ENCODE data around the gene TBC1D24. TPM values are rescaled to one million over a fixed set of nuclear protein-coding genes. Genes with fewer than 3 reads are reported as not detected.
A peak's percentile ranks its signal among the peaks of the same experiment; 100 is the strongest.
"Not testable (repeated sequence)": the region's sequence is repeated elsewhere in the genome, so short reads cannot be mapped to it uniquely, and the experiment has no call there.

Gene TBC1D24
- total and polyA plus RNA-seq, 4 donors = 0.38 to 15.6 (median 5.0) TPM

- DNase-seq (peak in 1 of 2 donors; percentile 60), ATAC-seq (ENCODE audit: low FRiP score) (peak; percentile 63)
- Histone ChIP-seq H3K36me3 (ENCODE audit: control insufficient read depth in 1 of 2, insufficient read depth in 2 of 2, low read length in 1 of 2) (no peaks in the 10 kb centered on the region), H3K9me3 (ENCODE audit: control insufficient read depth, low read length) (no peaks in the 10 kb centered on the region), H3K4me3 (ENCODE audit: low read length in 2 of 2) (peak overlapping the region; percentile 32 to 69), H3K27ac (ENCODE audit: low read depth in 1 of 2, low read length in 2 of 2) (no peak overlapping the region), H3K27me3 (ENCODE audit: control insufficient read depth in 1 of 2, insufficient read depth in 2 of 2, low read length in 1 of 2) (no peaks in the 10 kb centered on the region), H3K4me1 (ENCODE audit: control insufficient read depth in 1 of 2, insufficient read depth in 2 of 2, low read length in 2 of 2) (no peaks in the 10 kb centered on the region)
- intact Hi-C loops (cut with DNase I) = no loop called here
- WGBS, 2 donors = 0 to 1% methylated on average over 54 to 100 of the region's 100 CpGs
Measured at GRCh38 chr16:2473999-2474876, 689 bp upstream of the TBC1D24 start.

GRCh38 chr16:2475413-2476344 is 752 bp downstream of the TBC1D24 start:
- DNase-seq (no peak), ATAC-seq (ENCODE audit: low FRiP score) (no peak)
- Histone ChIP-seq H3K27me3 (ENCODE audit: control insufficient read depth in 1 of 2, insufficient read depth in 2 of 2, low read length in 1 of 2) (no peaks in the 10 kb centered on the region), H3K4me1 (ENCODE audit: control insufficient read depth in 1 of 2, insufficient read depth in 2 of 2, low read length in 2 of 2) (no peaks in the 10 kb centered on the region), H3K27ac (ENCODE audit: low read depth in 1 of 2, low read length in 2 of 2) (no peak overlapping the region), H3K36me3 (ENCODE audit: control insufficient read depth in 1 of 2, insufficient read depth in 2 of 2, low read length in 1 of 2) (no peaks in the 10 kb centered on the region), H3K9me3 (ENCODE audit: control insufficient read depth, low read length) (no peaks in the 10 kb centered on the region), H3K4me3 (ENCODE audit: low read length in 2 of 2) (peak overlapping the region; percentile 61 to 69)
- WGBS, 2 donors = 13 to 16% methylated on average over 49 to 55 of the region's 55 CpGs
- intact Hi-C loops (cut with DNase I) = no loop called here

GRCh38 chr16:2476345-2476720 is 1.4 kb downstream of the TBC1D24 start:
- intact Hi-C loops (cut with DNase I) = no loop called here
- no peak for ATAC-seq (ENCODE audit: low FRiP score)
- no peak for DNase-seq
- Histone ChIP-seq H3K27ac (ENCODE audit: low read depth in 1 of 2, low read length in 2 of 2) (no peak overlapping the region), H3K27me3 (ENCODE audit: control insufficient read depth in 1 of 2, insufficient read depth in 2 of 2, low read length in 1 of 2) (no peaks in the 10 kb centered on the region), H3K4me1 (ENCODE audit: control insufficient read depth in 1 of 2, insufficient read depth in 2 of 2, low read length in 2 of 2) (no peaks in the 10 kb centered on the region), H3K36me3 (ENCODE audit: control insufficient read depth in 1 of 2, insufficient read depth in 2 of 2, low read length in 1 of 2) (no peaks in the 10 kb centered on the region), H3K4me3 (ENCODE audit: low read length in 2 of 2) (no peak overlapping the region), H3K9me3 (ENCODE audit: control insufficient read depth, low read length) (no peaks in the 10 kb centered on the region)
- WGBS, 2 donors = 94% methylated on average over 9 of the region's 9 CpGs

GRCh38 chr16:2476741-2477140 is 1.8 kb downstream of the TBC1D24 start:
- ATAC-seq (ENCODE audit: low FRiP score) (no peak), DNase-seq (no peak)

GRCh38 chr16:2477327-2477726 is 2.4 kb downstream of the TBC1D24 start:
- Histone ChIP-seq H3K27ac (ENCODE audit: low read depth in 1 of 2, low read length in 2 of 2) (no peak overlapping the region), H3K36me3 (ENCODE audit: control insufficient read depth in 1 of 2, insufficient read depth in 2 of 2, low read length in 1 of 2) (no peaks in the 10 kb centered on the region), H3K4me3 (ENCODE audit: low read length in 2 of 2) (no peak overlapping the region), H3K27me3 (ENCODE audit: control insufficient read depth in 1 of 2, insufficient read depth in 2 of 2, low read length in 1 of 2) (no peaks in the 10 kb centered on the region), H3K9me3 (ENCODE audit: control insufficient read depth, low read length) (no peaks in the 10 kb centered on the region), H3K4me1 (ENCODE audit: control insufficient read depth in 1 of 2, insufficient read depth in 2 of 2, low read length in 2 of 2) (no peaks in the 10 kb centered on the region)
- intact Hi-C loops (cut with DNase I) = no loop called here
- no peak for ATAC-seq (ENCODE audit: low FRiP score)
- WGBS, 2 donors = 95 to 97% methylated on average over 3 of the region's 3 CpGs
- DNase-seq = no peak

More at GRCh38 chr16:2476741-2477140, 1.8 kb downstream of the TBC1D24 start:
- no peaks in the 10 kb centered on the region for H3K36me3 ChIP-seq (ENCODE audit: control insufficient read depth in 1 of 2, insufficient read depth in 2 of 2, low read length in 1 of 2)
- H3K4me3 ChIP-seq (ENCODE audit: low read length in 2 of 2) = no peak overlapping the region
- whole genome bisulfite sequencing, 2 donors = 87 to 91% methylated on average over 3 of the region's 3 CpGs
- no peaks in the 10 kb centered on the region for H3K4me1 ChIP-seq (ENCODE audit: control insufficient read depth in 1 of 2, insufficient read depth in 2 of 2, low read length in 2 of 2)
- no peaks in the 10 kb centered on the region for H3K9me3 ChIP-seq (ENCODE audit: control insufficient read depth, low read length)
- intact Hi-C loops (cut with DNase I) = no loop called here
- H3K27ac ChIP-seq (ENCODE audit: low read depth in 1 of 2, low read length in 2 of 2) = no peak overlapping the region
- no peaks in the 10 kb centered on the region for H3K27me3 ChIP-seq (ENCODE audit: control insufficient read depth in 1 of 2, insufficient read depth in 2 of 2, low read length in 1 of 2)

- no peaks in the 10 kb centered on the region for H3K36me3 ChIP-seq (ENCODE audit: control insufficient read depth in 1 of 2, insufficient read depth in 2 of 2, low read length in 1 of 2)
- WGBS, 2 donors = 25 to 28% methylated on average over 8 of the region's 8 CpGs
- no peak overlapping the region for H3K27ac ChIP-seq (ENCODE audit: low read depth in 1 of 2, low read length in 2 of 2)
- H3K4me3 ChIP-seq (ENCODE audit: low read length in 2 of 2) = no peak overlapping the region
- no peaks in the 10 kb centered on the region for H3K9me3 ChIP-seq (ENCODE audit: control insufficient read depth, low read length)
- no peaks in the 10 kb centered on the region for H3K27me3 ChIP-seq (ENCODE audit: control insufficient read depth in 1 of 2, insufficient read depth in 2 of 2, low read length in 1 of 2)
- no peaks in the 10 kb centered on the region for H3K4me1 ChIP-seq (ENCODE audit: control insufficient read depth in 1 of 2, insufficient read depth in 2 of 2, low read length in 2 of 2)
- DNase-seq (no peak), ATAC-seq (ENCODE audit: low FRiP score) (no peak)
- intact Hi-C loops (cut with DNase I) = no loop called here
Measured at GRCh38 chr16:2478279-2478678, 3.4 kb downstream of the TBC1D24 start.

- intact Hi-C loops (cut with DNase I); DNase-seq; H3K9me3 ChIP-seq (ENCODE audit: control insufficient read depth, low read length); H3K27me3 ChIP-seq (ENCODE audit: control insufficient read depth in 1 of 2, insufficient read depth in 2 of 2, low read length in 1 of 2); H3K4me3 ChIP-seq (ENCODE audit: low read length in 2 of 2); ATAC-seq (ENCODE audit: low FRiP score); H3K36me3 ChIP-seq (ENCODE audit: control insufficient read depth in 1 of 2, insufficient read depth in 2 of 2, low read length in 1 of 2); H3K27ac ChIP-seq (ENCODE audit: low read depth in 1 of 2, low read length in 2 of 2); H3K4me1 ChIP-seq (ENCODE audit: control insufficient read depth in 1 of 2, insufficient read depth in 2 of 2, low read length in 2 of 2): not testable (repeated sequence)
- 95 to 96% methylated on average over 10 of the region's 10 CpGs for WGBS, 2 donors
Measured at GRCh38 chr16:2479996-2480395, 5.1 kb downstream of the TBC1D24 start.

- DNase-seq = no peak
- Histone ChIP-seq H3K36me3 (ENCODE audit: control insufficient read depth in 1 of 2, insufficient read depth in 2 of 2, low read length in 1 of 2) (no peaks in the 10 kb centered on the region), H3K4me3 (ENCODE audit: low read length in 2 of 2) (no peak overlapping the region), H3K27me3 (ENCODE audit: control insufficient read depth in 1 of 2, insufficient read depth in 2 of 2, low read length in 1 of 2) (no peaks in the 10 kb centered on the region), H3K27ac (ENCODE audit: low read depth in 1 of 2, low read length in 2 of 2) (no peak overlapping the region), H3K4me1 (ENCODE audit: control insufficient read depth in 1 of 2, insufficient read depth in 2 of 2, low read length in 2 of 2) (no peaks in the 10 kb centered on the region), H3K9me3 (ENCODE audit: control insufficient read depth, low read length) (no peaks in the 10 kb centered on the region)
- ATAC-seq (ENCODE audit: low FRiP score) = no peak
- intact Hi-C loops (cut with DNase I) = no loop called here
- WGBS, 2 donors = 83 to 87% methylated on average over 12 of the region's 12 CpGs
Measured at GRCh38 chr16:2480948-2481347, 6.0 kb downstream of the TBC1D24 start.
